Measurements from ENCODE around the gene OR2V2.

DNA sequence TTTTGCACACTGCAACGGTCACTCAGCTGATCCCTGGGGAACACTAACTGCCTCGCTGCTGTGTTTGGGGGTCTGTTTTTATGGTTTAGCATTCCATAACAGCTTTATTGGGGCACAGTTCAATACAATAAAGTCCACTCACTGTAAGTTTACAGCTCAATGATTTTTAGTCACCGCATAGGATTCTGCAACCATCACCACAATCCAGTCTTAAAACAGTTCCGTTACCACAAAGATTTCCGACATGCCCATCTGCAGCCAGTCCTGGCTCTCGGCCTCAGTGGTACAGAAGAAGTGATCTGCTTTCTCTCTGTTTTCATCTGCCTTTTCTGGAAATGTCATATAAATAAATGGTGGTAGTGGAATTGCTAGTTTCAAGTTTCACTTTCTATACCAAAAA, 23.6 kb downstream of the OR2V2 start:
- TF ChIP-seq CTCF (IDR thresholded peaks at IDR 0.05; ENCODE audit: low read depth, low read length, poor library complexity, severe bottlenecking) (no peak), EZH2phosphoT487 (IDR thresholded peaks at IDR 0.05; ENCODE audit: borderline replicate concordance, low read length) (no peak)

All from DOHH2 (cell line).